ENCODE data around the gene DNM1L. TPM values are rescaled to one million over a fixed set of nuclear protein-coding genes. Genes with fewer than 3 reads are reported as not detected.

Gene DNM1L
- total and polyA plus RNA-seq, 2 of the 4 experiments (the other 2 are of a cell fraction) = 44.8 to 70.1 TPM

DNA sequence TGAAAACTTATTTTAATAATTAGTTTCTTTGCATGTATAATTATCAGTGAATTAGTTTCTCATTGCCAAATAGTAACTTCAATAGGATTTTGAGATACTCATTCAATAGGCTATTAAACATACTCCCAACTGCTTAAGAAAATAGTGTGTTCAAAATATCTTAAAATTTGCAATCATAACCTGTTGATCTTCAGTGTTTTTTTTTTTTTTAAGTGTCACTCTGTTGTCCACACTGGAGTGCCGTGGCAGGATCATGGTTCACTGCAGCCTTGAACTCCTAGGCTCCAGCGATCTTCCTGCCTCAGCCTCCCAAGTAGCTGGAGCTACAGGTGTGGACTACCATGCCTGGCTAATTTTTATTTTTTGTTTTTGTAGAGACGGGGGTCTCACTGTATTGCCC lies 78.1 kb downstream of the DNM1L start (continued):
- TF ChIP-seq MXI1 (IDR thresholded peaks at IDR 0.05; ENCODE audit: borderline replicate concordance, low read depth, low read length) (no peak), MAFK (IDR thresholded peaks at IDR 0.05; ENCODE audit: low read depth, low read length) (no peak), FOS (IDR thresholded peaks at IDR 0.05; ENCODE audit: low read depth, low read length) (no peak)
- TF ChIP-seq, protein P1, sequence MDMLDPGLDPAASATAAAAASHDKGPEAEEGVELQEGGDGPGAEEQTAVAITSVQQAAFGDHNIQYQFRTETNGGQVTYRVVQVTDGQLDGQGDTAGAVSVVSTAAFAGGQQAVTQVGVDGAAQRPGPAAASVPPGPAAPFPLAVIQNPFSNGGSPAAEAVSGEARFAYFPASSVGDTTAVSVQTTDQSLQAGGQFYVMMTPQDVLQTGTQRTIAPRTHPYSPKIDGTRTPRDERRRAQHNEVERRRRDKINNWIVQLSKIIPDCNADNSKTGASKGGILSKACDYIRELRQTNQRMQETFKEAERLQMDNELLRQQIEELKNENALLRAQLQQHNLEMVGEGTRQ (IDR thresholded peaks at IDR 0.05; ENCODE audit: low read depth, low read length) = no peak

DNA sequence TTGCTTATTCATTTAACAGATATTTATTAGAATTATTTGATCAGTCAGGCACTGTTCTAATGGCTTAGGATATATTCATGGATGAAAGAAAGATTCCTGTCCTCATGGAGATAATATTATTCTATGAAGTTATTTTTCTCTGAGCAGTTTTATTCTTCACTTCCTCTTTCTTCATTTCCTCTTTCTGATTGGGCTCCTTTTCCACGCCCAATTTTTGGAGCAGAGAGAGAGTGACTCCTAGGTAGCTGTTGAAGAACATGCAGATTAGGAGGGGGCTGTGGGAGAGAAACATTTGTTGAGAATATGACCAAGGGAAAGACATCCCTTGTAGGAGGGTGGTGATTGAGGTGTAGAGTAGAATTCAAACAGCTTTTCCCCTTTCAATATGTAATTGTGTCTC lies 82.6 kb downstream of the DNM1L start:
- Histone ChIP-seq H3K18ac (ENCODE audit: low read depth, low read length) (no peak overlapping the region), H3K27me3 (ENCODE audit: control insufficient read depth, insufficient read depth, low read length) (no peaks in the 10 kb centered on the region; the same call in 1 of the 2 replicates), H3K4me2 (ENCODE audit: low read depth, low read length) (no peak overlapping the region), H3K4ac (ENCODE audit: low read depth, low read length) (no peak overlapping the region), H2AK5ac (ENCODE audit: low read depth, low read length) (no peak overlapping the region), H4K91ac (ENCODE audit: insufficient read depth, low read depth, low read length) (no peak overlapping the region), H3K23ac (ENCODE audit: low read depth, low read length) (no peak overlapping the region), H3K9me3 (ENCODE audit: control insufficient read depth, insufficient read depth, low read length) (no peaks in the 10 kb centered on the region), H3K4me1 (ENCODE audit: control insufficient read depth, insufficient read depth, low read length) (no peaks in the 10 kb centered on the region), H2BK120ac (ENCODE audit: low read depth, low read length) (no peak overlapping the region), H2AK9ac (replicated peaks; ENCODE audit: low read depth, low read length, poor library complexity) (no peak overlapping the region), H3K56ac (ENCODE audit: extremely low read depth, insufficient read depth, low read length) (no peak overlapping the region), H2BK5ac (ENCODE audit: low read depth, low read length, poor library complexity, severe bottlenecking) (no peak overlapping the region), H3K9ac (ENCODE audit: low read depth, low read length) (no peak overlapping the region), H4K20me1 (ENCODE audit: insufficient read depth, low read length) (no peaks in the 10 kb centered on the region), H3K14ac (replicated peaks; ENCODE audit: low read depth, low read length) (no peak overlapping the region), H3K9me1 (ENCODE audit: insufficient read depth, low read length) (no peaks in the 10 kb centered on the region), H3K27ac (ENCODE audit: insufficient read depth, low read length) (no peak overlapping the region), H2BK15ac (ENCODE audit: low read depth, low read length) (no peak overlapping the region), H3K36me3 (ENCODE audit: control insufficient read depth, insufficient read depth, low read length) (no peaks in the 10 kb centered on the region), H3K4me3 (ENCODE audit: insufficient read depth, low read depth, low read length) (no peak overlapping the region), H4K5ac (ENCODE audit: low read depth, low read length) (no peak overlapping the region), H4K8ac (ENCODE audit: low read depth in 2 of 2, low read length in 2 of 2) (no peak overlapping the region), H2BK20ac (ENCODE audit: low read depth, low read length) (no peak overlapping the region), H3K79me1 (ENCODE audit: low read depth in 1 of 2, low read length in 2 of 2) (no peaks in the 10 kb centered on the region), H2AFZ (replicated peaks; ENCODE audit: low read length, poor library complexity) (no peak overlapping the region)
- ChIA-PET POLR2A (ENCODE audit: unreplicated experiment) (no interaction called here), CTCF (no interaction called here)
- BruUV-seq (replicated peaks) = no TSS peak
- DNase-seq (no peak), ATAC-seq (ENCODE audit: low read depth) (no peak)
- intact Hi-C loops (cut with micrococcal nuclease) = no loop called here
- WGBS, 2 experiments (ENCODE audit: extremely low coverage in 2 of 2, insufficient read length in 1 of 2) = no CpG with 5 or more reads among the region's 1 CpG
- dilution Hi-C loops (cut with HindIII; ENCODE audit: low sequenced_read_pairs, unreplicated experiment) = no loop called here
- TF ChIP-seq, protein P1 (IDR thresholded peaks at IDR 0.05; ENCODE audit: low read depth, low read length) = no peak
- no peak for TF ChIP-seq BHLHE40 (IDR thresholded peaks at IDR 0.05; ENCODE audit: low read depth, low read length)
- in situ Hi-C loops (cut with MboI; ENCODE audit: low sequenced_read_pairs) = no loop called here
